GM18873 (cell line): ENCODE data around the gene ARHGAP42.
"Not testable (repeated sequence)": the region's sequence is repeated elsewhere in the genome, so short reads cannot be mapped to it uniquely, and the experiment has no call there.

ENCODE experiments used
- ATAC-seq: cut with Tn5 transposase; IDR thresholded peaks from one replicate; pipeline ENCODE4 v1.9.1; 2021; ENCODE audit warnings: mild to moderate bottlenecking, moderate library complexity, moderate number of reproducible peaks; ENCODE audit not compliant: unreplicated experiment, low FRiP score

Gene ARHGAP42

DNA sequence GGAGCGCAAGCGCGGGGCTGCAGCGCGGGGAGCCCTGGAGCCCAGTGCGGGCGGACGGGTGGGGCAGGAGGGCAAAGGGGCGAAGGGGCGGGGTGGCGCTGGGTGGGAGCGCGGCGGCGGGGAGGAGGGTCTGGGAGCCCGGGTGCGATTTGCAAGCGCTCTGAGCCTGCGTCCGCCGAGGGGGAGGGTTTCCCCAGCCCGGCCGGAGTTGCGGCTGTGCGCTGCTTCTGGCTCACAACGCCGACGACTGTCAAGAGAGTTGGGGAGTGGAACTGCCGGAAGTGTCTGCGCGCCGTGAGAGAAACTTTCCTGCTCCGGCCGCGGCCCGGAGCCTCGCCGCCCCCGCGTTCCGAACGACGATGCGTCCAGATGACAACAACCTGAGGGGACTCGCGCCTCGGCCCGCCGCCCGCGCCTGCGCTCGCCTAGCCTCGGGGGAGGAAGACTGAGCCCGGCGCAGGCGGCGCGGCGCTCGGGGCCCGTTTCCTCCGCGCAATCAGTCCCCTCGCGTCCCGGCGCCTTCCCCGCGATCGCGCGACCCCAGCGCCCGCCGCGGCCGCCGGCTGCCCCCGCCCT lies at the start of gene ARHGAP42:
Gene ARHGAP42, plus strand, starts transcription at position 235 of the 576 bp plus-strand sequence. CDS start 391 bp downstream, outside the sequence.
- peak; percentile 55 for ATAC-seq

DNA sequence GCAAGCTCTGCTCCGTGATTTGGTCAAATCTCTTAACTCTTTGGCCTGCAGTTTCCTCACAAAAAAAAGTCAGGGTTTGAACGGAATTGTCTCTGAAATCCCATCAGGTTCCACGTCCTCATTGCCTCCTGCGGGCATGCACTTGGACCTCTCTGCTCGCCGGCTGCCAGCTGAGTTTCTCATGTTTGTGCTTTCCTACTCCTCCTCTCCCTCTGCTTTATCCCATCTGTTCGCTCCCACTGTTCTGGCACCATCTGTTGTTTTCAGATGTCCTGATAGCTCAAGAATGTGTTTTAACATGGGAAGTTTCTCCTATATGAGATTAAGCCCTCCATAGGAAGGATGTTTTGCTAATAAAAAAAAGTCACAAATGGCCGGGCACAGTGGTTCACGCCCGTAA lies 49.4 kb upstream of the ARHGAP42 start:
- ATAC-seq: no peak

DNA sequence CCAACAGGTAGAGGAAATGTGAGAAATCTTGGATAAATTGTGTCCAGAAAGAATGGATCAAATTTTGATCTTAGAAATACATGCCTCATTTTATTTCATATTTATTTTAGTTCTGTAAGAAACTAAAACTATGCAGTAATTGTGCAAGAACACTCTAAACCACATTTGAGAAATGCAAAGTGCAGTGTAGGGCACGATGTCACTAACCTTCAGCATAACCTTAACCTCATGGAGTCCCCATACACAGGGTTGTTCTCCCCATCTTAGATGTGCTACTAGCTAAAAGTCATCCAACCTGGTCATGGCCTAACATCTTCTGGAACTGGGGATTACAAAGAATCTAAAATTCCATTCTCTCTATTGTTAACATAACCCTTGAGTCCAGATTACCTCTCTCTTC lies 48.4 kb upstream of the ARHGAP42 start:
- ATAC-seq: no peak

- no peak for ATAC-seq
Measured at GRCh38 chr11:100639140-100639539, 47.9 kb upstream of the ARHGAP42 start.

GRCh38 chr11:100640071-100640470 lies 47.0 kb upstream of the ARHGAP42 start:
- no peak for ATAC-seq

DNA sequence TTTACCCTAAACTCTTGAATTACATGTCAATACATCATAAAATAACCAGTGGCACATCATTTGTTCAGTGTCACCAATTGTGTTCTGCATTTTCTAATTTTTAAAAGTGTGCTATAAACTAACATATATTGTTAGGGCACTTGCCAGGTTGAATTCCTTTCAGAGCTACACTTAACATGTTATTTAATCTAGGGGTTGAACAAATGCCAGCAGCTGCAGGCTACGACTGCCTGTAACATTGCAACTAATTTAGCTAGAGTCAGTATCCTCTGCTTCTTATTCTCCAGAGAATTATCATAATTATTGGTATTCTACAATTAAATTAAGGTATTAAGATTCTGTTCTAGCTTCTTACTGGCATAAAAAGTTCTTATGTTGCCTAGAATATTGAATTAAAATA lies 46.4 kb upstream of the ARHGAP42 start:
- ATAC-seq: no peak

GRCh38 chr11:100641456-100641855 lies 45.6 kb upstream of the ARHGAP42 start:
- no peak for ATAC-seq

DNA sequence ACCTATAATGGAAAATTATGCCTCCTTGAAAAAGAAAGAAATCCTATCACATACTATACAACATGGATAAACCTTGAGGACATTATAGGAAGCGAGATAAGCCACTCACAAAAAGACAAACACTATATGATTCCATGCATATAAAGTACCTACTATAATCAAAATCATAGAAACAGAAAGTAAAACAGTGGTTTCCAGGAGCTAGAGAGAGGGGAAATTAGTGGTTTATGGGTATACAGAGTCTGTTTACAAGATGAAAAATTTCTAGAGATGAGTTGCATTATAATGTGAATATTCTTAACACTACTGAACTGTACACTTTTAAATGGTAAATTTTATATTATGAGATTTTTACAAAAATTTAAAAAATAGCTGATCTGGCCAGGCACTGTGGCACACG lies 40.5 kb upstream of the ARHGAP42 start:
- ATAC-seq: no peak

GRCh38 chr11:100647861-100648260 lies 39.2 kb upstream of the ARHGAP42 start:
- no peak for ATAC-seq

- no peak for ATAC-seq
Measured at GRCh38 chr11:100663583-100663982, 23.5 kb upstream of the ARHGAP42 start.

DNA sequence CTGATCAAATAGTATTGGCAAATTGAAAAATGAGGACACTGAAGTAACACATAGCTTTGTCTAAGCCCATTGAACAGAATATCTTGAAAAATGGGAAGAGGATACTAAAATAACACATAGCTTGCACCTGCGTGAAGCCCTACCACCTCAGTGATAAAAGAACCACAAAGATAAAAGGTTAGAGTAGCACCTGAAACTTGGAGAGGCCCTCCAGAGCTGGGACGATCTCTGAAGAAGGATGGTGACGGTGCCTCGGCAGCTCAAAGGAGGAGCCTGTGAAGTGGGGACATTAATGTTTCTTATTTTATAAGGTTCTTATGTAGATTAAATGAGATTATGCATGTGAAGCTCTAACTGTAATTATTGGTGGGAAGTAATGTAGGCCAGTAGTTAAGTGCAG lies 23.1 kb upstream of the ARHGAP42 start:
- ATAC-seq: no peak

DNA sequence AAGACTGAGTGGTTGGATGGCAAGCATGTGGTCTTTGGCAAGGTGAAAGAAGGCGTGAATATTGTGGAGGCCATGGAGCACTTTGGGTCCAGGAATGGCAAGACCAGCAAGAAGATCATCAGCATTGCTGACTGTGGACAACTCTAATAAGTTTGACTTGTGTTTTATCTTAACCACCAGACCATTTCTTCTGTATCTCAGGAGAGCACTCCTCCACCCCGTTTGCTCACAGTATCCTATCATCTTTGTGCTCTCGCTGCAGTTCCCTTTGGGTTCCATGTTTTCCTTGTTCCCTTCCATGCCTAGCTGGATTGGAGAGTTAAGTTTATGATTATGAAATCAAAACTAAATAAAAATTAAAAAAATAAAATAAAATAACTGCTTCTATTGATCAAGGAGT lies 20.3 kb upstream of the ARHGAP42 start:
- ATAC-seq: not testable (repeated sequence)

DNA sequence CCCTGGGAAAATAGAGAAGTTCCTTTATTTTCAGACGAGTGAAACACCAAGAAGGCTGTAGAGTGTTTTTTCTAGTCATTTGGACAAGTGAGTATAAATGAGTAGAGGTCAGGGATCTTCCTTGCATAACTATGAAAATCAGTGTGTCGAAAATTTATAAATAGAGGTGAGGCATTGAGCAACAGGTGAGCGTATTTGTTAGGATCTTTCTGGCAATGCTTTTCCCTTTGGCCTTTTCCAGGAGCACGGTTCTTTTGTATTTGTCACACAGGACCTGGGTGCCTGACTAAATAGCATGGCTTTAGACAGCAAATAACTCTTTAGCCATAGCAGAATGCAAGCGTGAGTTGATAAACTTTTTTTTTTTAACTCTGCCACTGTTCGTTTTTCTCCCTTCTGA lies 19.6 kb upstream of the ARHGAP42 start:
- ATAC-seq: no peak

- no peak for ATAC-seq
Measured at GRCh38 chr11:100670140-100670539, 16.9 kb upstream of the ARHGAP42 start.

DNA sequence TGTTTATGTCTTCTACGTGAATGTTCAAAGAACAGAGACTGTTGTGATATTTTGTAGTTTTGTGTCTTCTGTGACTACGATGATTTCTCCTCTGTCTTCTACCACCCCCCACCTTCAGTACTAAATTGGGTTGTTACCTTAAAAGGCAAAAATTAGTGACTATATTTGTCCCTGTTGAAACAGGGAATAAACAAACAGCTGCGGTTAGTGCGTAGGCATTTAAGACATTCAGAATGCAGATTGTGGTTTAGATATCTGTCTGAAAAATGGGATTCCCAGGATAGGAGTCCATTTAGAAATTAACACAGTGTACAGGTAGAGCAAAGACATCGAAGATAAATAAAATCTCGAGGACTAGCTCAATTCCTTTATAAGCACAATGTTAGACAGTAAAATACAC lies 15.6 kb upstream of the ARHGAP42 start:
- ATAC-seq: no peak

DNA sequence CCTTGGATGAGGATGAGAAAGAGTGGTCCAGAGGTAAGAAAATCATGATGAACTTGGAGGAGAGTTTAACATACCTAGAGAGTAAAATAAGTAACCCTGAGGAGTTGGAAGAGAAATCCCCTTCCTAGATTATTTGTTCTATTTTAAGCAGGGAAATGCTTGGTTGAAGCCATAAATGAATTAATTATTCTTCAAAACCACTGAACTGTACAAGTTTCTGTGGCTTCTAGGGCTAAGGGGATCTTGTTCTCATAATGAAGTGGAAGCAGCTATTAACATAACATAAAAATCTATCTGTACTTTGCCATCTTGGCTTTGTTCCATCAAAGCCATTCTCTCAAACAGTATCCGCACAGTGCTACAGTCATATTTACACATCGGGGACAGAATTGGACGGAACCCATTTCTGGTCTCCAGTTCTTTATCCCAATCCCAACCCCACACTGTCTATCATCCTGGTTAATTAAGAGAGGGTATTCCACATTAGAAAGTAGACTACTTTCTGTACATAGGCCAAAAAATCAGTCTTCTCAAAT lies 14.5 kb upstream of the ARHGAP42 start:
- no peak for ATAC-seq

- no peak for ATAC-seq
Measured at GRCh38 chr11:100673063-100673462, 14.0 kb upstream of the ARHGAP42 start.

DNA sequence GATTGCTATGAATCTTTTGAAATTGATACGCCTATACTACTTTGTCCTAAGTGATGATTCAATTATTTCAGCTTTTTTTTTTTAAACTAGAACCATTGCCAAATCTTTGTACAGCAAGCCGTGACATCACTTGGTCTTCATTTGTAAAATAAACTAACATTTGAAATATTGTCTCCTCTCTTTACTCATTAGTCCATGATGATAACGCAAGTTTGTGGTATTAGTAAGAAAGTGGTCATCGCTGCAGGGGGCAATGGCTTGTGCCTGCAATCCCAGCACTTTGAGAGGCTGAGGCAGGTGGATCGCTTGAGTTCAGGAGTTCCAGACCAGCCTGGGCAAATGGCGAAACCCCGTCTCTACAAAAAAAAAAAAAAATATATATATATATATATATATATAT lies 12.9 kb upstream of the ARHGAP42 start:
- ATAC-seq: no peak

DNA sequence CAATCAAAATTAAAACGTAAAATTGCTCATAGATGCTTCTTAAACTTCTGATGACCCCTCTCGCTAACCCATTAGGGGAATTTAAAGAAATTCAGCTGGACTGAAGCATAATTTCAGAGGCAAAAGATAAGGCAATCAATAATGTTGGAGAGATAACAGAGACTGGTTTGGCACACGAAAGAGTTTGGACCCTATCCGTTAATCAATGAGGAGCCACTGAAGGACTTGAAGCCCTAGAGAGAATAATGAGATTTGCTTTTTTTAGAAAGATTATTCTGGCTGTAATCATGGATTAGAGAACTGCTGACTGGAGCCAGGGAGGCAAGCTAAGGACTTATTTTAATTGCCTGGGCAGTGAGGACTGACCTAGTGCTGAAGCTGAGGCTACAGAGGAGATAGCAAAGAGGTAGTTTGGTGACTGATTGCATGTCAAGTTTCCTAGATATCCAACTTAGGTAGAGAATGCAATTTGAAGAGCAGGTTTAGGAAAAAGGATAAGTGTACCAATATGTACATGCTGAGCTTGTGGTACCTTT lies 11.9 kb upstream of the ARHGAP42 start:
- no peak for ATAC-seq

GRCh38 chr11:100676901-100677300 lies 10.2 kb upstream of the ARHGAP42 start:
- ATAC-seq: no peak

GRCh38 chr11:100677796-100678195 lies 9.3 kb upstream of the ARHGAP42 start:
- no peak for ATAC-seq

DNA sequence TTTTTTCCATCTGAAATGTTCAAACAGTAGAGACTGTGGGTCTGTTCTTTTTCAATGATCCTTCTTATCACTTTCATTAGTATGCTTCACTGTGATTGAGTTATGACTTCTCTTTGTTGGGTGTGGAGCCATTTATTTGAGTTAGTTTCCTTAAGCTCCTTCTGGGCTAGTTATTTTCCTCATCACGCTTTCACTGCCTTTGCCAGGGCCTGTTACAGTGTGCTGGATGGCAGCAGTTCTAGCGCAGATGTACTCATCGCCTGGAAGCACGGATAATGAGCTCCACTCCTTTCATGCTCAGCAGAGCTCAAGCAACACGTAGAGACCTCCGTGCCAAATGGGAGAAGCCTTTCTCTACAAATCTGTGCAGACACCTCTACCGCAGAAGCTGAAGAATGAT lies 7.0 kb upstream of the ARHGAP42 start:
- no peak for ATAC-seq
